GM12892 (cell line): ENCODE measurements around the gene LRRIQ1.

Experiments used
- POLR2AphosphoS5 ChIP-seq: IDR thresholded peaks from 2 replicates; pipeline ENCODE4 v1.6.1; 2011; ENCODE audit warnings: low read depth, low read length, control low read depth
- TAF1 ChIP-seq: IDR thresholded peaks from 2 replicates; pipeline ENCODE4 v1.6.1; 2011; ENCODE audit warnings: low read depth, mild to moderate bottlenecking, control low read depth, low read length, borderline replicate concordance

GRCh38 chr12:85041395-85041794 lies 5.2 kb downstream of the LRRIQ1 start:
- TF ChIP-seq TAF1 (no peak), POLR2AphosphoS5 (no peak)
